IMR-90 (cell line): ENCODE data around the gene CALML3. TPM values are rescaled to one million over a fixed set of nuclear protein-coding genes. Genes with fewer than 3 reads are reported as not detected.
A peak's percentile ranks its signal among the peaks of the same experiment; 100 is the strongest.

ENCODE experiments used
- ATAC-seq: fragments of 200-7000 bp; cut with Tn5 transposase; 2 replicates; pipeline ENCODE4 v1.9.1; 2020; ENCODE audit warnings: low read depth, mild to moderate bottlenecking, moderate library complexity
- BruUV-seq: library from RNA; stranded (reverse); fragments of 400-500 nt; replicated peaks from 2 replicates; lab custom pipeline; 2021; lab: Mats Ljungman, UMichigan
- CTCF ChIA-PET: fragments of 300-600 bp; formaldehyde crosslinking; extraction: SDS; loops from one replicate; lab custom pipeline; 2021; ENCODE audit warnings: antibody characterized with exemption; lab: Yijun Ruan, JAX
- POLR2A ChIA-PET: fragments of 300-600 bp; sonication (Branson Sonifier 250); formaldehyde crosslinking; loops from one replicate; lab custom pipeline; 2022; ENCODE audit warnings: antibody characterized with exemption; ENCODE audit not compliant: unreplicated experiment; lab: Charles Lee
- DNase-seq: peaks from one replicate; pipeline ENCODE4 v3.0.0; 2013
- H2AFZ ChIP-seq: replicated peaks from 2 replicates; pipeline ENCODE3; 2013; ENCODE audit warnings: low read length, mild to moderate bottlenecking; ENCODE audit not compliant: poor library complexity
- H2AK5ac ChIP-seq: 2 replicates; pipeline ENCODE4 v1.6.1; 2013; ENCODE audit warnings: low read depth, low read length, inconsistent platforms
- H2AK9ac ChIP-seq: replicated peaks from 2 replicates; pipeline ENCODE3; 2013; ENCODE audit warnings: mild to moderate bottlenecking, low read depth, low read length, moderate library complexity; ENCODE audit not compliant: poor library complexity
- H2BK120ac ChIP-seq: 2 replicates; pipeline ENCODE4 v1.6.1; 2013; ENCODE audit warnings: low read depth, low read length, inconsistent platforms
- H2BK15ac ChIP-seq: 3 replicates; pipeline ENCODE4 v1.6.1; 2013; ENCODE audit warnings: low read depth, low read length, inconsistent platforms
- H2BK20ac ChIP-seq: 2 replicates; pipeline ENCODE4 v1.6.1; 2013; ENCODE audit warnings: low read depth, mild to moderate bottlenecking, inconsistent platforms, low read length, moderate library complexity
- H2BK5ac ChIP-seq: 2 replicates; pipeline ENCODE4 v1.6.1; 2013; ENCODE audit warnings: mild to moderate bottlenecking, low read depth, low read length, inconsistent platforms; ENCODE audit not compliant: poor library complexity, severe bottlenecking
- H3K14ac ChIP-seq: replicated peaks from 2 replicates; pipeline ENCODE4 v1.6.1; 2013; ENCODE audit warnings: low read depth, low read length, inconsistent platforms
- H3K18ac ChIP-seq: 2 replicates; pipeline ENCODE4 v1.6.1; 2013; ENCODE audit warnings: low read depth, low read length, control low read depth
- H3K23ac ChIP-seq: 2 replicates; pipeline ENCODE4 v1.6.1; 2013; ENCODE audit warnings: low read depth, low read length, inconsistent platforms
- H3K27ac ChIP-seq: 2 replicates; pipeline ENCODE4 v1.5.1; 2013; ENCODE audit warnings: mild to moderate bottlenecking, control low read depth, low read length; ENCODE audit not compliant: insufficient read depth
- H3K27me3 ChIP-seq: 2 replicates; pipeline ENCODE4 v1.6.1; 2013; ENCODE audit warnings: low read length; ENCODE audit not compliant: control insufficient read depth, insufficient read depth
- H3K36me3 ChIP-seq: 2 replicates; pipeline ENCODE4 v1.6.1; 2013; ENCODE audit warnings: low read length, mixed read lengths; ENCODE audit not compliant: control insufficient read depth, insufficient read depth
- H3K4ac ChIP-seq: 2 replicates; pipeline ENCODE4 v1.6.1; 2013; ENCODE audit warnings: low read depth, low read length, inconsistent platforms
- H3K4me1 ChIP-seq: 2 replicates; pipeline ENCODE4 v1.6.1; 2013; ENCODE audit warnings: low read length, mixed read lengths; ENCODE audit not compliant: control insufficient read depth, insufficient read depth
- H3K4me2 ChIP-seq: 2 replicates; pipeline ENCODE4 v1.6.1; 2013; ENCODE audit warnings: low read depth, mild to moderate bottlenecking, control low read depth, low read length, moderate library complexity
- H3K4me3 ChIP-seq: 2 replicates; pipeline ENCODE4 v1.5.1; 2013; ENCODE audit warnings: low read depth, mild to moderate bottlenecking, control low read depth, low read length, moderate library complexity; ENCODE audit not compliant: insufficient read depth
- H3K56ac ChIP-seq: 2 replicates; pipeline ENCODE4 v1.6.1; 2013; ENCODE audit warnings: low read length, inconsistent platforms; ENCODE audit not compliant: insufficient read depth; ENCODE audit errors: extremely low read depth
- H3K79me1 ChIP-seq, 2 experiments: 2 replicates each; pipeline ENCODE4 v1.6.1; 2013; ENCODE audit warnings: low read length in 2 of 2, inconsistent platforms in 1 of 2, low read depth in 1 of 2
- H3K9ac ChIP-seq: 2 replicates; pipeline ENCODE4 v1.6.1; 2013; ENCODE audit warnings: low read depth, low read length, control low read depth
- H3K9me1 ChIP-seq: 2 replicates; pipeline ENCODE4 v1.6.1; 2013; ENCODE audit warnings: low read length, inconsistent platforms; ENCODE audit not compliant: insufficient read depth
- H3K9me3 ChIP-seq: 2 replicates; pipeline ENCODE4 v1.6.1; 2013; ENCODE audit warnings: low read length; ENCODE audit not compliant: control insufficient read depth, insufficient read depth
- H4K20me1 ChIP-seq: 2 replicates; pipeline ENCODE4 v1.6.1; 2013; ENCODE audit warnings: low read length, inconsistent platforms; ENCODE audit not compliant: insufficient read depth
- H4K5ac ChIP-seq: 2 replicates; pipeline ENCODE4 v1.6.1; 2013; ENCODE audit warnings: mild to moderate bottlenecking, low read depth, low read length, control low read depth
- H4K8ac ChIP-seq, 2 experiments: 2 replicates each; pipeline ENCODE4 v1.6.1; 2013; ENCODE audit warnings: low read depth in 2 of 2, low read length in 2 of 2, control low read depth in 1 of 2, inconsistent platforms in 1 of 2
- H4K91ac ChIP-seq: 2 replicates; pipeline ENCODE4 v1.6.1; 2013; ENCODE audit warnings: low read depth, low read length, inconsistent platforms; ENCODE audit not compliant: insufficient read depth
- CEBPB ChIP-seq: IDR thresholded peaks from 2 replicates; pipeline ENCODE4 v1.6.1; 2012; ENCODE audit warnings: low read depth, low read length, improper control_type of control experiment
- CHD1 ChIP-seq: IDR thresholded peaks from 2 replicates; pipeline ENCODE4 v1.6.1; 2012; ENCODE audit warnings: low read depth, low read length, improper control_type of control experiment
- CTCF ChIP-seq: conservative IDR thresholded peaks from 2 replicates; pipeline ENCODE4 v1.5.1; 2012; ENCODE audit warnings: mild to moderate bottlenecking, low read depth, low read length, improper control_type of control experiment
- ELK1 ChIP-seq: fragments of 150-350 bp; IDR thresholded peaks from 2 replicates; pipeline ENCODE4 v1.6.1; 2016; ENCODE audit warnings: low read depth, mild to moderate bottlenecking, low read length, moderate library complexity, borderline replicate concordance
- MAFK ChIP-seq: IDR thresholded peaks from 2 replicates; pipeline ENCODE4 v1.6.1; 2012; ENCODE audit warnings: low read depth, low read length, improper control_type of control experiment
- MAZ ChIP-seq: IDR thresholded peaks from 2 replicates; pipeline ENCODE4 v1.6.1; 2012; ENCODE audit warnings: low read depth, mild to moderate bottlenecking, low read length, improper control_type of control experiment, moderate library complexity, borderline replicate concordance
- NFE2L2 ChIP-seq: fragments of 150-350 bp; IDR thresholded peaks from 2 replicates; pipeline ENCODE4 v1.6.1; 2016; ENCODE audit warnings: low read depth, mild to moderate bottlenecking, low read length
- RAD21 ChIP-seq: IDR thresholded peaks from 2 replicates; pipeline ENCODE4 v1.6.1; 2012; ENCODE audit warnings: low read length, improper control_type of control experiment
- RFX5 ChIP-seq: IDR thresholded peaks from 2 replicates; pipeline ENCODE4 v1.8.0; 2012; ENCODE audit warnings: low read depth, mild to moderate bottlenecking, low read length, moderate library complexity
- SMC3 ChIP-seq: fragments of 150-350 bp; IDR thresholded peaks from 2 replicates; pipeline ENCODE4 v1.6.1; 2016; ENCODE audit warnings: low read depth, mild to moderate bottlenecking, antibody characterized with exemption, low read length, moderate library complexity
- USF2 ChIP-seq: fragments of 150-350 bp; IDR thresholded peaks from 2 replicates; pipeline ENCODE4 v1.6.1; 2017; ENCODE audit warnings: mild to moderate bottlenecking, antibody characterized with exemption, low read length, low read depth
- WGBS, 2 experiments: methylation state at CpG; one replicate each; pipeline versions ENCODE4 v1.1.5 to v1.1.7; 2013; ENCODE audit warnings: missing lambda C conversion rate in 2 of 2; ENCODE audit not compliant: insufficient read length in 1 of 2; ENCODE audit errors: extremely low coverage in 2 of 2; 5-methylcytosine and 5-hydroxymethylcytosine counted together
- dilution Hi-C: fragments of 300-500 bp; cut with HindIII; formaldehyde crosslinking; loops from one replicate; pipeline ENCODE4 v1.14.3; 2018; ENCODE audit warnings: low sequenced_read_pairs; ENCODE audit not compliant: unreplicated experiment
- in situ Hi-C: fragments of 300-500 bp; cut with MboI; formaldehyde crosslinking; loops from 3 replicates; pipeline ENCODE4 v1.14.3; 2019; ENCODE audit warnings: low sequenced_read_pairs, inconsistent platforms, mixed read lengths
- intact Hi-C: fragments of 100-400 bp; cut with micrococcal nuclease; formaldehyde crosslinking; loops from 2 replicates; pipeline ENCODE4 v1.10.0; 2022
- polyA plus RNA-seq, 3 experiments: library from polyadenylated mRNA; depleted of rRNA; stranded (reverse); fragments of >200 nt; gene quantifications; 2 replicates each; pipeline ENCODE4 v1.2.3, GENCODE V29; 2012; ENCODE audit warnings: low replicate concordance in 1 of 3
- total RNA-seq: library from RNA; depleted of rRNA; stranded (reverse); fragments of >200 nt; gene quantifications from 2 replicates; pipeline ENCODE4 v1.2.3, GENCODE V29; 2012

The CALML3 gene
- total and polyA plus RNA-seq, 2 of the 4 experiments (the other 2 are of a cell fraction) = not detected

- TF ChIP-seq MAZ = no peak
These were observed 2.8 kb downstream of the CALML3 start (continued) for GRCh38 chr10:5527332-5528200.

- H3K18ac ChIP-seq = no peak overlapping the region
- H3K27me3 ChIP-seq = peaks cover 2% of the 10 kb centered on the region; the same call in 1 of the 2 replicates
- H3K14ac ChIP-seq = no peak overlapping the region
- H3K4me1 ChIP-seq = no peaks in the 10 kb centered on the region
- no peak overlapping the region for H2BK15ac ChIP-seq
- H3K9me1 ChIP-seq = no peaks in the 10 kb centered on the region
- no peaks in the 10 kb centered on the region for H3K36me3 ChIP-seq
- no peaks in the 10 kb centered on the region for H3K9me3 ChIP-seq
- H4K20me1 ChIP-seq = no peaks in the 10 kb centered on the region
- H3K4me2 ChIP-seq = no peak overlapping the region
- no peak overlapping the region for H4K8ac ChIP-seq
- no peak overlapping the region for H3K56ac ChIP-seq
- BruUV-seq = no TSS peak
- 0 out of 2 replicates have a peak overlapping the region, but pooled peaks have one; percentile 7 for H2AK5ac ChIP-seq
- H3K4me3 ChIP-seq = no peak overlapping the region
- H2AFZ ChIP-seq = peak overlapping the region; percentile 47
- ChIA-PET CTCF (no interaction called here), POLR2A (interaction anchor here (0.6 kb wide), 1 partner anchor 37 kb away, joined by 3 read pairs; no protein-coding TSS in a partner anchor)
- H4K5ac ChIP-seq = no peak overlapping the region
- DNase-seq (no peak), ATAC-seq (no peak)
- H3K4ac ChIP-seq = no peak overlapping the region
- dilution Hi-C loops (no loop called here), in situ Hi-C loops (no loop called here), intact Hi-C loops (no loop called here)
- H2BK20ac ChIP-seq = no peak overlapping the region
- H3K27ac ChIP-seq = no peak overlapping the region
- H4K91ac ChIP-seq = no peak overlapping the region
- no peak overlapping the region for H3K9ac ChIP-seq
- no peak overlapping the region for H3K23ac ChIP-seq
- no peak overlapping the region for H2BK120ac ChIP-seq
- no peaks in the 10 kb centered on the region for H3K79me1 ChIP-seq
- H2BK5ac ChIP-seq = no peak overlapping the region
- H2AK9ac ChIP-seq = no peak overlapping the region
- 78% methylated on average over 5 of the region's 11 CpGs; no CpG with 5 or more reads in 1 of the 2 experiments for WGBS, 2 experiments
- no peak for TF ChIP-seq ELK1
- no peak for TF ChIP-seq NFE2L2
- no peak for TF ChIP-seq SMC3
- no peak for TF ChIP-seq RAD21
- no peak for TF ChIP-seq CHD1
- no peak for TF ChIP-seq CEBPB
- TF ChIP-seq USF2 = no peak
- no peak for TF ChIP-seq RFX5
- TF ChIP-seq CTCF = no peak
- no peak for TF ChIP-seq MAFK
These were observed 4.4 kb downstream of the CALML3 start for GRCh38 chr10:5528989-5529701.
